Thymus (tissue), 11 donors: ENCODE data around the gene SLC30A5. TPM values are rescaled to one million over a fixed set of nuclear protein-coding genes. Genes with fewer than 3 reads are reported as not detected.

ENCODE experiments used
- DNase-seq, 9 donors: peaks; one replicate each; pipeline ENCODE4 v3.0.0-alpha.2; 2013; ENCODE audit warnings: low spot score in 9 of 9, low read depth in 6 of 9, missing footprints in 1 of 9
- H3K27ac ChIP-seq, 2 donors: one replicate each; pipeline ENCODE4 v1.5.1; 2013; ENCODE audit warnings: control low read depth in 1 of 2, low read depth in 1 of 2, low read length in 1 of 2, mild to moderate bottlenecking in 1 of 2, moderate library complexity in 1 of 2
- H3K27me3 ChIP-seq, 2 donors: one replicate each; pipeline ENCODE4 v1.5.1; 2013; ENCODE audit warnings: low read length in 1 of 2; ENCODE audit not compliant: control insufficient read depth in 2 of 2, insufficient read depth in 1 of 2
- H3K36me3 ChIP-seq, 2 donors: one replicate each; pipeline ENCODE4 v1.5.1; 2013; ENCODE audit warnings: low read length in 1 of 2, mild to moderate bottlenecking in 1 of 2, moderate library complexity in 1 of 2; ENCODE audit not compliant: control insufficient read depth in 2 of 2, insufficient read depth in 2 of 2
- H3K4me1 ChIP-seq, 2 donors: one replicate each; pipeline ENCODE4 v1.5.1; 2013; ENCODE audit warnings: low read length in 2 of 2; ENCODE audit not compliant: control insufficient read depth in 2 of 2, insufficient read depth in 2 of 2
- H3K4me3 ChIP-seq, 2 donors: one replicate each; pipeline ENCODE4 v1.5.1; 2013; ENCODE audit warnings: low read length in 2 of 2, control low read depth in 1 of 2, mild to moderate bottlenecking in 1 of 2
- H3K9me3 ChIP-seq, 2 donors: one replicate each; pipeline ENCODE4 v1.5.1; 2013; ENCODE audit warnings: low read length in 1 of 2, mild to moderate bottlenecking in 1 of 2; ENCODE audit not compliant: control insufficient read depth in 2 of 2, insufficient read depth in 1 of 2
- WGBS: extraction: QIAGEN DNeasy Blood & Tissue Kit; methylation state at CpG from one replicate; pipeline ENCODE4 v1.1.7; 2013; 5-methylcytosine and 5-hydroxymethylcytosine counted together
- polyA plus RNA-seq: library from polyadenylated mRNA; stranded (reverse); fragments of 200-250 nt; gene quantifications from one replicate; pipeline ENCODE4 v1.2.3, GENCODE V29; 2013
- total RNA-seq: library from RNA; stranded (reverse); fragments of 120-200 nt; gene quantifications from one replicate; pipeline ENCODE4 v1.2.4, GENCODE V29; 2013
- donor health status: healthy.

SLC30A5 gene
- total and polyA plus RNA-seq, 2 donors, result 37.6 to 54.9 TPM

DNA sequence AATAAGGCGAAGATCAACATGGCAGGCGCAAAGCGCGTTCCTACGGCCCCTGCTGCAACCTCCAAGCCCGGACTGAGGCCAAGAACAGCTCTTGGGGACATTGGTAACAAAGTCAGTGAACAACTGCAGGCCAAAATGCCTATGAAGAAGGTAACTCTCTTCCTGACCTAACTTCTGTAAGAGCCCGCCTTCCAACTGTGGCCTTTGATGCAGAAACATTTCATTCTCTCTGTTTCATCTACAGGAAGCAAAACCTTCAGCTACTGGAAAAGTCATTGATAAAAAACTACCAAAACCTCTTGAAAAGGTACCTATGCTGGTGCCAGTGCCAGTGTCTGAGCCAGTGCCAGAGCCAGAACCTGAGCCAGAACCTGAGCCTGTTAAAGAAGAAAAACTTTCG is 74.1 kb downstream of the SLC30A5 start:
- Histone ChIP-seq H3K27ac (peak overlapping the region in 1 of 2 donors; percentile 70), H3K27me3 (no peaks in the 10 kb centered on the region), H3K4me1 (peaks cover 8 to 18% of the 10 kb centered on the region in 2 donors), H3K9me3 (peaks cover 0 to 3% of the 10 kb centered on the region in 2 donors), H3K36me3 (peaks cover 9 to 43% of the 10 kb centered on the region in 2 donors), H3K4me3 (peak overlapping the region; percentile 58 to 81)
- WGBS, result 48% methylated on average over 8 of the region's 8 CpGs
- DNase-seq, result peak in 2 of 9 donors; percentile 28 to 54

DNA sequence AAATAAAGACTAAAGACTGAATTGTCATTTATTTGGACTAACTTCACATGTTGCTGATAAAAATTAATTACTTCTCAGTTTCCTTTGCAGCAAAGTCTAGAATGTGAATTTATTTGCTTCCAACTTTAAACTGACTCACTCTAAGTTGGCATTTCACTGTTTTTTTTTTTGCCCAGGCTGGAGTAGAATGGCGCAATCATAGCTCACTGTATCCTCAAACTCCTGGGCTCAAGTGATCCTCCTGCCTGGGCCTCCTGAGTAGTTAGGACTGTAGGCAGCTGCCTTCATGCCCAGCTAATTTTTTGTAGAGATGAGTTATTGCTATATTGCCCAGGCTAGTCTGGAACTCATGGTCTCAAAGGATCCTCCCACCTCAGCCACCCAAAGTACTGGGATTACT is 76.7 kb downstream of the SLC30A5 start:
- Histone ChIP-seq H3K9me3 (peaks cover 0 to 3% of the 10 kb centered on the region in 2 donors), H3K27me3 (no peaks in the 10 kb centered on the region), H3K27ac (no peak overlapping the region), H3K36me3 (peaks cover 30 to 68% of the 10 kb centered on the region in 2 donors), H3K4me3 (no peak overlapping the region), H3K4me1 (peaks cover 8 to 18% of the 10 kb centered on the region in 2 donors)
- 100% methylated on average over 1 of the region's 1 CpG for WGBS
- DNase-seq, result no peak

DNA sequence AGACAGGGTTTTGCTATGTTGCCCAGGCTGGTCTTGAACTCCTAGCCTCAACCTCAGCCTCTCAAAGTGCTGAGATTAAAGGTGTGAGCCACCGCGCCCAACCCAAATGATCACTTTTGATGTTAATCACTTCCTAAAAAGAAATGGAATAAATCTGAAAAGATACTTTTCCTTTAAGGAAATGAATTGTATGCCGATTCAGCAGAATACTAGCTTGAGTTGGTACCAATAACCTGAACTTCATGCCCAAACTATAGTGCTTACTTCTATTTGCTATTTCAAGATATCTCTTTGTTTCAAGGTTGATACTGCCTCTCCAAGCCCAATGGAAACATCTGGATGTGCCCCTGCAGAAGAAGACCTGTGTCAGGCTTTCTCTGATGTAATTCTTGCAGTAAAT is 77.2 kb downstream of the SLC30A5 start:
- no peak for DNase-seq
- H3K4me3 ChIP-seq, result no peak overlapping the region
- no peak overlapping the region for H3K27ac ChIP-seq
- peaks cover 35 to 72% of the 10 kb centered on the region in 2 donors for H3K36me3 ChIP-seq
- peaks cover 8 to 18% of the 10 kb centered on the region in 2 donors for H3K4me1 ChIP-seq
- WGBS, result 95% methylated on average over 3 of the region's 3 CpGs
- peaks cover 0 to under 1% of the 10 kb centered on the region in 2 donors for H3K9me3 ChIP-seq
- no peaks in the 10 kb centered on the region for H3K27me3 ChIP-seq

Other genes with a start within 250 kb of the SLC30A5 start
- 106 TPM for gene CCNB1, start 73.1 kb downstream of the SLC30A5 start, total RNA-seq
- gene CCNB1, start 73.1 kb downstream of the SLC30A5 start, polyA plus RNA-seq, result 23.7 TPM
- 30.3 TPM for gene CENPH, start 95.6 kb downstream of the SLC30A5 start, total RNA-seq
- 9.4 TPM for gene CENPH, start 95.6 kb downstream of the SLC30A5 start, polyA plus RNA-seq
- gene CDK7, start 140.9 kb downstream of the SLC30A5 start, total RNA-seq, result 32.1 TPM
- gene CDK7, start 140.9 kb downstream of the SLC30A5 start, polyA plus RNA-seq, result 47.1 TPM
- gene CCDC125, start 238.8 kb downstream of the SLC30A5 start, total RNA-seq, result 4.9 TPM
- gene CCDC125, start 238.8 kb downstream of the SLC30A5 start, polyA plus RNA-seq, result 7.8 TPM